A549 (cell line): ENCODE measurements around the gene TEX51. TPM values are rescaled to one million over a fixed set of nuclear protein-coding genes. Genes with fewer than 3 reads are reported as not detected.

Experiments used
- ATAC-seq, 2 experiments: fragments of 200-7000 bp in 1 of 2; fragments of >200 bp in 1 of 2; cut with Nextera tagmentation in 1 of 2; cut with Tn5 transposase in 1 of 2; 3 replicates each; pipeline versions ENCODE4 v1.8.0 to v1.9.1; 2018 to 2020; ENCODE audit warnings: mild to moderate bottlenecking in 1 of 2, moderate library complexity in 1 of 2
- CTCF ChIA-PET: fragments of 300-600 bp; sonication (Branson Sonifier 250); formaldehyde crosslinking; extraction: SDS; loops from one replicate; lab custom pipeline; 2021; ENCODE audit warnings: antibody characterized with exemption, inconsistent platforms; lab: Yijun Ruan, JAX
- POLR2A ChIA-PET: fragments of 350-600 bp; formaldehyde crosslinking; extraction: SDS; loops from one replicate; lab custom pipeline; 2021; ENCODE audit warnings: antibody characterized with exemption, inconsistent platforms; lab: Yijun Ruan, JAX
- DNase-seq, 2 experiments: peaks; one replicate each; pipeline versions ENCODE4 v3.0.0 to v3.0.0-alpha.2; 2011 to 2016; ENCODE audit warnings: low read depth in 1 of 2, low spot score in 1 of 2
- FAIRE-seq: peaks from 2 replicates; lab custom pipeline; 2011; peaks lifted over from hg19 to GRCh38; lab: Jason Lieb, UNC
- H3K27ac ChIP-seq, 2 experiments: fragments of >200 bp; sonication (Bioruptor Twin); formaldehyde crosslinking; 3 replicates each; pipeline ENCODE4 v1.5.1; 2016 to 2017
- H3K4me1 ChIP-seq: fragments of >200 bp; sonication (Bioruptor Twin); formaldehyde crosslinking; 3 replicates; pipeline ENCODE4 v1.6.1; 2016
- H3K4me2 ChIP-seq: fragments of >200 bp; sonication (Bioruptor Twin); formaldehyde crosslinking; 3 replicates; pipeline ENCODE4 v1.6.1; 2016
- H3K4me3 ChIP-seq: fragments of >200 bp; sonication (Bioruptor Twin); formaldehyde crosslinking; 3 replicates; pipeline ENCODE4 v1.5.1; 2016
- H3K9me3 ChIP-seq: fragments of >200 bp; sonication (Bioruptor Twin); formaldehyde crosslinking; 3 replicates; pipeline ENCODE4 v1.6.1; 2016
- CBX2 ChIP-seq: fragments of 200-600 bp; sonication (generic); IDR thresholded peaks from 2 replicates; pipeline ENCODE4 v1.6.1; 2016; ENCODE audit warnings: low read depth, mild to moderate bottlenecking, borderline replicate concordance
- CHD2 ChIP-seq: fragments of 150-350 bp; IDR thresholded peaks from 2 replicates; pipeline ENCODE4 v1.6.1; 2014; ENCODE audit warnings: low read length; ENCODE audit not compliant: partially characterized antibody
- EHF ChIP-seq: fragments of 250-450 bp; sonication (Bioruptor Pico); IDR thresholded peaks from 2 replicates; pipeline ENCODE4 v1.5.0; 2020; ENCODE audit warnings: mild to moderate bottlenecking
- HDAC2 ChIP-seq: fragments of 200-600 bp; sonication (generic); IDR thresholded peaks from 2 replicates; pipeline ENCODE4 v1.6.1; 2016
- HOXB13 ChIP-seq: fragments of 250-450 bp; sonication (Bioruptor Pico); IDR thresholded peaks from 2 replicates; pipeline ENCODE4 v1.5.0; 2020; ENCODE audit warnings: low read depth, mild to moderate bottlenecking, moderate library complexity
- HOXB5 ChIP-seq: fragments of 250-450 bp; sonication (Bioruptor Pico); IDR thresholded peaks from 2 replicates; pipeline ENCODE4 v1.5.0; 2020; ENCODE audit warnings: mild to moderate bottlenecking, moderate library complexity
- KDM5A ChIP-seq: fragments of 200-600 bp; sonication (generic); IDR thresholded peaks from 2 replicates; pipeline ENCODE4 v1.6.1; 2016; ENCODE audit warnings: antibody characterized with exemption, mild to moderate bottlenecking
- NFE2L2 ChIP-seq: fragments of 150-350 bp; conservative IDR thresholded peaks from 2 replicates; pipeline ENCODE4 v1.6.1; 2014; ENCODE audit warnings: low read length
- POLR2AphosphoS2 ChIP-seq: conservative IDR thresholded peaks from 2 replicates; pipeline ENCODE4 v1.6.1; 2012; ENCODE audit warnings: low read length, improper control_type of control experiment, inconsistent platforms
- SMC3 ChIP-seq: fragments of >200 bp; sonication (Bioruptor Twin); formaldehyde crosslinking; IDR thresholded peaks from 3 replicates; pipeline ENCODE4 v1.6.1; 2018; ENCODE audit warnings: inconsistent platforms
- WGBS: methylation state at CpG from one replicate; pipeline ENCODE4 v1.1.6; 2017; ENCODE audit errors: missing lambda C conversion rate; 5-methylcytosine and 5-hydroxymethylcytosine counted together
- polyA plus RNA-seq, 4 experiments: library from polyadenylated mRNA; depleted of rRNA in 3 of 4; stranded (reverse); fragments of >200 nt; fragmentation: RNase III in 1 of 4; extraction: RNeasy Plus Mini Kit Qiagen cat#74134 plus additional on column Dnase treatment in 1 of 4; gene quantifications; 2 replicates in 3 of 4; 3 replicates in 1 of 4; pipeline ENCODE4 v1.2.3, GENCODE V29; 2011 to 2017
- TF ChIP-seq, protein P1 (sequence below): IDR thresholded peaks from 2 replicates; pipeline ENCODE4 v1.6.1; 2012; ENCODE audit warnings: low read depth, borderline replicate concordance
- TF ChIP-seq, protein P2 (sequence below): fragments of 250-450 bp; sonication (Bioruptor Pico); IDR thresholded peaks from 2 replicates; pipeline ENCODE4 v1.5.0; 2021; ENCODE audit warnings: mild to moderate bottlenecking, moderate library complexity, borderline replicate concordance
- TF ChIP-seq, protein P3 (sequence below): IDR thresholded peaks from 2 replicates; pipeline ENCODE4 v1.6.1; 2012
- TF ChIP-seq, protein P4 (sequence below): fragments of 200-600 bp; sonication (generic); IDR thresholded peaks from 2 replicates; pipeline ENCODE4 v1.6.1; 2016; ENCODE audit warnings: antibody characterized with exemption, mild to moderate bottlenecking, moderate library complexity

The TEX51 gene
- polyA plus RNA-seq, 2 of the 4 experiments (the other 2 are of a cell fraction): not detected

DNA sequence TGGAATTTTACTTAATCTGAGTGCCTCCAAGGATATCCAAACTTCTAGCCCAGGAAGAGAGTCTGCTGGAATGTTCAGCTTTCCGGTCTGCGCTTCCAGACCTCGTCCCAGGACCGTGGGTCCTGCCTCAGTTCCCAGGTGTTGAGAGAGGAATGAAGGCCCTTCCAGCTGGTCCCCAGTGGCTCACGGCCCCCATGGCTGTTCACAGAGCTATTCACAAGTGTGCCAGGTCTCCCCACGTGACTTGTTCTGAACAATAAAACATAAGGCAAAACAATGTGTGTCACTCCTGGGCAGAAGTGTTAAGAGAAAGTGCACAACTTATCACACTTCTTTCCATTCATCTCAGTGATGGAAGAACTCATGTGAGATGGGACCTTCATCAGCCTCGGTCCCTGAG, 20.1 kb upstream of the TEX51 start:
- ChIA-PET POLR2A (no interaction called here), CTCF (no interaction called here)
- H3K4me1 ChIP-seq: no peaks in the 10 kb centered on the region
- H3K9me3 ChIP-seq: peaks cover 15% of the 10 kb centered on the region
- TF ChIP-seq, protein P1, sequence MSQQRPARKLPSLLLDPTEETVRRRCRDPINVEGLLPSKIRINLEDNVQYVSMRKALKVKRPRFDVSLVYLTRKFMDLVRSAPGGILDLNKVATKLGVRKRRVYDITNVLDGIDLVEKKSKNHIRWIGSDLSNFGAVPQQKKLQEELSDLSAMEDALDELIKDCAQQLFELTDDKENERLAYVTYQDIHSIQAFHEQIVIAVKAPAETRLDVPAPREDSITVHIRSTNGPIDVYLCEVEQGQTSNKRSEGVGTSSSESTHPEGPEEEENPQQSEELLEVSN: no peak
- no peak for TF ChIP-seq CBX2
- TF ChIP-seq SMC3: no peak
- TF ChIP-seq, protein P2, sequence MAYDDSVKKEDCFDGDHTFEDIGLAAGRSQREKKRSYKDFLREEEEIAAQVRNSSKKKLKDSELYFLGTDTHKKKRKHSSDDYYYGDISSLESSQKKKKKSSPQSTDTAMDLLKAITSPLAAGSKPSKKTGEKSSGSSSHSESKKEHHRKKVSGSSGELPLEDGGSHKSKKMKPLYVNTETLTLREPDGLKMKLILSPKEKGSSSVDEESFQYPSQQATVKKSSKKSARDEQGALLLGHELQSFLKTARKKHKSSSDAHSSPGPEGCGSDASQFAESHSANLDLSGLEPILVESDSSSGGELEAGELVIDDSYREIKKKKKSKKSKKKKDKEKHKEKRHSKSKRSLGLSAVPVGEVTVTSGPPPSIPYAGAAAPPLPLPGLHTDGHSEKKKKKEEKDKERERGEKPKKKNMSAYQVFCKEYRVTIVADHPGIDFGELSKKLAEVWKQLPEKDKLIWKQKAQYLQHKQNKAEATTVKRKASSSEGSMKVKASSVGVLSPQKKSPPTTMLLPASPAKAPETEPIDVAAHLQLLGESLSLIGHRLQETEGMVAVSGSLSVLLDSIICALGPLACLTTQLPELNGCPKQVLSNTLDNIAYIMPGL (CRISPR knock-in tag): no peak
- TF ChIP-seq, protein P3, sequence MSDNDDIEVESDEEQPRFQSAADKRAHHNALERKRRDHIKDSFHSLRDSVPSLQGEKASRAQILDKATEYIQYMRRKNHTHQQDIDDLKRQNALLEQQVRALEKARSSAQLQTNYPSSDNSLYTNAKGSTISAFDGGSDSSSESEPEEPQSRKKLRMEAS: no peak
- TF ChIP-seq EHF (CRISPR knock-in tag): no peak
- no peak for TF ChIP-seq KDM5A
- no peak for TF ChIP-seq HOXB13 (CRISPR knock-in tag)
- TF ChIP-seq CHD2: no peak
- TF ChIP-seq, all 56 proteins: peak for 0
- H3K27ac ChIP-seq: no peak overlapping the region
- no peak for DNase-seq
- H3K4me2 ChIP-seq: no peak overlapping the region
- H3K4me3 ChIP-seq: no peak overlapping the region
- 33% methylated on average over 7 of the region's 7 CpGs for WGBS
- no peak for FAIRE-seq
- ATAC-seq: no peak

DNA sequence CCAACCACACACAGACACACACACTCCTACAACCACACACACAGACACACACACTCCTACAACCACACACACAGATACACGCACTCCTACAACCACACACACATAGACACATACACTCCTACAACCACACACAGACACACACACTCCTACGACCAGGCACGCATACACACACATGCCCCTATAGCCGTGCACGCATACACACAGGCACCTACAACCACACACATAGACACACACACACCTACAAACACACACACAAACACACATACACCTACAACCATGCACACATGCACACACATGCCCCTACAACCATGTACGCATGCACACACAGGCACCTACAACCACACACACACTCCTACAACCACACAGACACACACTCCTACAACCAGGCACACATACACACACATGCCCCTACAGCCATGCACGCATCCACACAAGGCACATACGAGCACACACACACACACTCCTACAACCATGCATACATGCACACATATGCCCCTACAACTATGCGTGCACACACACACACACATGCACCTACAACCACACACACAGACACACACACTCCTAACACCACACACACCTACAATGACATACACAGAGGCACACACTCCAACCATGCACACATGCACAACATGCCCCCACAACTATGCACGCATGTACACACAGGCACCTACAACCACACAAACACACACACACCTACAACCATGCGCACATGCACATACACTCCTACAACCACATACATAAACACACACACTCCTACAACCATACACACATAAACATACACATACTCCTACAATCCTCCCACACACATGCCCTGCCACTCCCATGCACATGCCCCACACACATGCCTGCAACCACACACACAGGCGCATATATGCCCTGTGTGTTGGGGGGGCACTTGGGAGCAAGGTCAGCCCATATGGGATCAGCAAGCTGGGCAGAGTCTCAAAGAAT, 19.1 kb upstream of the TEX51 start:
- Histone ChIP-seq H3K4me1 (no peaks in the 10 kb centered on the region), H3K4me2 (no peak overlapping the region), H3K27ac (no peak overlapping the region), H3K4me3 (no peak overlapping the region), H3K9me3 (peaks cover 14% of the 10 kb centered on the region)
- DNase-seq: no peak
- ChIA-PET POLR2A (no interaction called here), CTCF (no interaction called here)
- ATAC-seq: no peak
- 83% methylated on average over 12 of the region's 12 CpGs for WGBS
- no peak for FAIRE-seq
- TF ChIP-seq NFE2L2: no peak

DNA sequence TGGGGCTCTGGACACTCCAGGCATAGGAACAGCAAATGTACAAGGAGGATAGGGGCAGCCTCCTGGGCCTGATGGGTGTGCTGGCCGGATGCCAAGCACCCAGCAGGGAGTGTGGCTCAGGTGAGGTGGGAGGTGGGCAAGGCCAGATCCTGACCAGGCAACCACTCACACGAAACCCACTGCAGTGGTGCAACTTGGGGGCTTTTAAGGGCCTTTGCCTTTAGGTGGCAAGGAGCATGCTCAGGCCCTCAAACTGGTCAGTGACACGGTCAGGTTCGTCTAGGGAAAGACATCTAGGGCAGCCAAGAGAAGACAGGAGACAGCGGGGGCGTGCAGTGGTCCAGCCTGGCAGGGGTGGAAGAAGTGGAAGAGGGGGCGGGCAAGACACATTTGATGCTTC, 18.4 kb upstream of the TEX51 start:
- Histone ChIP-seq H3K9me3 (peaks cover 7% of the 10 kb centered on the region), H3K4me3 (no peak overlapping the region), H3K4me1 (no peaks in the 10 kb centered on the region), H3K4me2 (no peak overlapping the region)
- FAIRE-seq (no peak), ATAC-seq (no peak)
- ChIA-PET CTCF (no interaction called here), POLR2A (no interaction called here)
- TF ChIP-seq, protein P3: no peak
- TF ChIP-seq, protein P4, sequence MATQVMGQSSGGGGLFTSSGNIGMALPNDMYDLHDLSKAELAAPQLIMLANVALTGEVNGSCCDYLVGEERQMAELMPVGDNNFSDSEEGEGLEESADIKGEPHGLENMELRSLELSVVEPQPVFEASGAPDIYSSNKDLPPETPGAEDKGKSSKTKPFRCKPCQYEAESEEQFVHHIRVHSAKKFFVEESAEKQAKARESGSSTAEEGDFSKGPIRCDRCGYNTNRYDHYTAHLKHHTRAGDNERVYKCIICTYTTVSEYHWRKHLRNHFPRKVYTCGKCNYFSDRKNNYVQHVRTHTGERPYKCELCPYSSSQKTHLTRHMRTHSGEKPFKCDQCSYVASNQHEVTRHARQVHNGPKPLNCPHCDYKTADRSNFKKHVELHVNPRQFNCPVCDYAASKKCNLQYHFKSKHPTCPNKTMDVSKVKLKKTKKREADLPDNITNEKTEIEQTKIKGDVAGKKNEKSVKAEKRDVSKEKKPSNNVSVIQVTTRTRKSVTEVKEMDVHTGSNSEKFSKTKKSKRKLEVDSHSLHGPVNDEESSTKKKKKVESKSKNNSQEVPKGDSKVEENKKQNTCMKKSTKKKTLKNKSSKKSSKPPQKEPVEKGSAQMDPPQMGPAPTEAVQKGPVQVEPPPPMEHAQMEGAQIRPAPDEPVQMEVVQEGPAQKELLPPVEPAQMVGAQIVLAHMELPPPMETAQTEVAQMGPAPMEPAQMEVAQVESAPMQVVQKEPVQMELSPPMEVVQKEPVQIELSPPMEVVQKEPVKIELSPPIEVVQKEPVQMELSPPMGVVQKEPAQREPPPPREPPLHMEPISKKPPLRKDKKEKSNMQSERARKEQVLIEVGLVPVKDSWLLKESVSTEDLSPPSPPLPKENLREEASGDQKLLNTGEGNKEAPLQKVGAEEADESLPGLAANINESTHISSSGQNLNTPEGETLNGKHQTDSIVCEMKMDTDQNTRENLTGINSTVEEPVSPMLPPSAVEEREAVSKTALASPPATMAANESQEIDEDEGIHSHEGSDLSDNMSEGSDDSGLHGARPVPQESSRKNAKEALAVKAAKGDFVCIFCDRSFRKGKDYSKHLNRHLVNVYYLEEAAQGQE: no peak
- TF ChIP-seq POLR2AphosphoS2: no peak
- TF ChIP-seq HOXB5 (CRISPR knock-in tag): no peak
- TF ChIP-seq HDAC2: no peak
- TF ChIP-seq, all 56 proteins: peak for 0
- DNase-seq: no peak
- WGBS: 30% methylated on average over 7 of the region's 7 CpGs
- no peak overlapping the region for H3K27ac ChIP-seq
